BE2C (cell line): ENCODE data around the gene CDC23.
A peak's percentile ranks its signal among the peaks of the same experiment; 100 is the strongest.

Experiments
- DNase-seq: peaks from one replicate; pipeline ENCODE4 v3.0.0-alpha.2; 2020
- H3K27me3 ChIP-seq: fragments of 250-450 bp; sonication (Bioruptor Pico); 2 replicates; pipeline ENCODE4 v1.5.1; 2020; ENCODE audit warnings: mild to moderate bottlenecking
- H3K36me3 ChIP-seq: fragments of 250-450 bp; sonication (Bioruptor Pico); 2 replicates; pipeline ENCODE4 v1.5.1; 2020; ENCODE audit warnings: mild to moderate bottlenecking
- H3K4me1 ChIP-seq: fragments of 250-450 bp; sonication (Bioruptor Pico); 2 replicates; pipeline ENCODE4 v1.5.1; 2020
- H3K4me3 ChIP-seq: 2 replicates; pipeline ENCODE4 v1.5.1; 2011; ENCODE audit warnings: low read depth, low read length
- H3K9me3 ChIP-seq: fragments of 250-450 bp; sonication (Bioruptor Pico); 2 replicates; pipeline ENCODE4 v1.5.1; 2020
- TF ChIP-seq, protein P1 (sequence below): IDR thresholded peaks from 2 replicates; pipeline ENCODE4 v1.5.1; 2012; ENCODE audit warnings: mild to moderate bottlenecking, low read depth, low read length

The CDC23 gene

DNA sequence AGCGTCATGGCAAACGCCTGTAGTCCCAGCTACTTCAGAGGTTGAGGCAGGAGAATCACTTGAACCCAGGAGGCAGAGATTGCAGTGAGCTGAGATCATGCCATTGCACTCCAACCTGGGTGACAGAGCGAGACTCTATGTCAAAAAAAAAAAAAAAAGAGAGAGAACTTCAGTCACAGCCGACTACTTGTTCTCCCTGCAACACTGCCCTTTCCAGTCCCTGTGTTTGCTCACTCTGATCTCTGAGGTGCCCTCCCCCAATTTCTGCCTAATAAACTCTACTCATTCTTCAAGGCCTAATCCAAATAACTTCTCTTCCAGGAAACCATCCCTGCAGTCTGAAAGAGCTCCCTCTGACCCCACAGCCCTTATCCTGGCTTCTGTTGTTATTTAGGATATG, 33.2 kb upstream of the CDC23 start:
- Histone ChIP-seq H3K4me3 (no peak overlapping the region), H3K9me3 (no peaks in the 10 kb centered on the region), H3K36me3 (no peaks in the 10 kb centered on the region), H3K27me3 (peaks cover 31% of the 10 kb centered on the region), H3K4me1 (no peaks in the 10 kb centered on the region)
- DNase-seq, result no peak
- TF ChIP-seq, protein P1, sequence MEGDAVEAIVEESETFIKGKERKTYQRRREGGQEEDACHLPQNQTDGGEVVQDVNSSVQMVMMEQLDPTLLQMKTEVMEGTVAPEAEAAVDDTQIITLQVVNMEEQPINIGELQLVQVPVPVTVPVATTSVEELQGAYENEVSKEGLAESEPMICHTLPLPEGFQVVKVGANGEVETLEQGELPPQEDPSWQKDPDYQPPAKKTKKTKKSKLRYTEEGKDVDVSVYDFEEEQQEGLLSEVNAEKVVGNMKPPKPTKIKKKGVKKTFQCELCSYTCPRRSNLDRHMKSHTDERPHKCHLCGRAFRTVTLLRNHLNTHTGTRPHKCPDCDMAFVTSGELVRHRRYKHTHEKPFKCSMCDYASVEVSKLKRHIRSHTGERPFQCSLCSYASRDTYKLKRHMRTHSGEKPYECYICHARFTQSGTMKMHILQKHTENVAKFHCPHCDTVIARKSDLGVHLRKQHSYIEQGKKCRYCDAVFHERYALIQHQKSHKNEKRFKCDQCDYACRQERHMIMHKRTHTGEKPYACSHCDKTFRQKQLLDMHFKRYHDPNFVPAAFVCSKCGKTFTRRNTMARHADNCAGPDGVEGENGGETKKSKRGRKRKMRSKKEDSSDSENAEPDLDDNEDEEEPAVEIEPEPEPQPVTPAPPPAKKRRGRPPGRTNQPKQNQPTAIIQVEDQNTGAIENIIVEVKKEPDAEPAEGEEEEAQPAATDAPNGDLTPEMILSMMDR, result no peak

DNA sequence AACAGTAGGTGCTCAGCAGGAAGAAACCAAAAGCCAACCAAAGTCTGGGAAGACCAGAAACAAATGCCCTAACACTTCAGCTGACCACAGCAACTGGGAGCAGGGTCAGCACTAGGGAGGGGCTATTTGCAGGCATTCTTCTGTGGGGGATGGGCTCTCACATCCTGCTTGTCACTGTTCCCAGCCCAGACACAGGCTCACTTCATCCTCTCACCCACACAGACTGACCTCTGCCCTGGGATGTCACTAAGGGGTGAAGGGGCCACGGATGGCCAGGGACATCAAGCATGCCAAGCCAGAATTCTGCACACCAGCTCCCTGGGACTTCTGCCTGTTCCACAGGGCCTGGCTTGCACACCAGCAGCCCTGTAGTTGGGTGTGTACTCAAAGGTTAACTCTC, 32.6 kb upstream of the CDC23 start:
- TF ChIP-seq, protein P1, result no peak
- H3K36me3 ChIP-seq, result no peaks in the 10 kb centered on the region
- peaks cover 37% of the 10 kb centered on the region for H3K27me3 ChIP-seq
- DNase-seq, result no peak
- no peaks in the 10 kb centered on the region for H3K4me1 ChIP-seq
- H3K4me3 ChIP-seq, result no peak overlapping the region
- no peaks in the 10 kb centered on the region for H3K9me3 ChIP-seq

DNA sequence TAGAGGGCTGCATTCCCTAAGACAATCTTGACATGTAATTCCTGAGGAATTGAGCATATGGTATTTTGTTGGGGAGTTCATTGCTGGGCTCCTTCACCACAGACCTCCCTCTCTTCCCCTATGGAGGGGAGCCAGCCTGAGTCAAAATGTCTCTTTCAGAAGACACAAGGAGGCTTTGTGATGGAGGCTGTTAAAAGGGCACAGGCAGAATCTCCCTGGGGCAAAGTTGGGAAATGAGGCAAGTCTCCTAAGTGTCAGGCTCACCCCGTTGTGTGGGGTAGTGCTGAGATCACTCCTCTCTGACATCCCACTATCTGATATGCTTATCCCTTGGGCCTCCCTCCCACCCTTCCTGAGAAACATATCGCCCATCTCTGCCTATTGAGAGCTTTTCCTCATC, 30.7 kb upstream of the CDC23 start:
- TF ChIP-seq, protein P1, result no peak
- H3K4me1 ChIP-seq, result no peaks in the 10 kb centered on the region
- H3K27me3 ChIP-seq, result peaks cover 54% of the 10 kb centered on the region
- DNase-seq, result no peak
- H3K9me3 ChIP-seq, result no peaks in the 10 kb centered on the region
- no peak overlapping the region for H3K4me3 ChIP-seq
- H3K36me3 ChIP-seq, result no peaks in the 10 kb centered on the region

DNA sequence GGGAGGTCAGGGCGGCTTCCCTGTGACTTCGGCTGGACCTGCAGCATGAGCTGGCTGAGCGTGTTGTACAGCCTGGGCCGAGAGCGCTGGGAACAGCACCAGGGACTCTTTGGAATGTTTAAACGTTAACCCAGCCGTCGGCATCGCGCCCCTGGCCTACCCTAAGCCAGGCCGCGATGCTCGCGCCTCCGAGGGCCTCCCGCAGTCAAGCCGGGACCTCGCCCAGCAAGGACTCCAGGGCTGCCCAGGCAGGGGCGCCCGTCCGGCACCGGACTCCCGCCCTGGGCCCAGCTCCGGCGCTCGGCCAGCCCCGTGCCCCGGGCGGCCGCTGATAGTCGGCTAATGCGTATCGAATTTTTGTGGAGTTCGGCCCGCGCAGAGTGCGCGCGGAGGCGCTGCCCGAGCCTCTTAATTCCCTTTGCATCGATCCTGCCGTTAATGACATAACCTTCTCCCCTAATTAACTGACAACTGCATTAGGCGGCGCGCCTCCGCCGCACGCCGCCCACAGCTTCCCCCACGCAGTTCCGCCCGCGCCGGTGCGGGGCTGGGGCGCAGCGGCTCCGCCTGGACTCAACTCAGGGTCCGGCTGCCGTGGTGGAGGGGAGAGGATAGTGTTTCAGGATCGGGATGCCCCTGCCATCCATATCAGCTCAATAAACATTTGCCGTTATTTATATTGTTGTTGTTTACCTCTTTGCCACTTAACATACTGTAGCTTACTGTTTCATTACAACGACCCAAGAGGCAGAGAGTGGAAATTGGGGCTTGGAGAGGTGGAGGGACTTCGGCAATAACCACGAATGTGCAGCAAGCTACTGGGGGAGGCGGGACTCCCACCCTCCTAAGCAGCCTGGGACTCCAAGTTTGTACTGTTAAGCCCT, 28.8 kb upstream of the CDC23 start:
- Histone ChIP-seq H3K4me3 (peak overlapping the region; percentile 45), H3K36me3 (no peaks in the 10 kb centered on the region), H3K9me3 (no peaks in the 10 kb centered on the region), H3K27me3 (peaks cover 67% of the 10 kb centered on the region), H3K4me1 (no peaks in the 10 kb centered on the region)
- DNase-seq, result peak; percentile 21
- TF ChIP-seq, protein P1, result no peak

DNA sequence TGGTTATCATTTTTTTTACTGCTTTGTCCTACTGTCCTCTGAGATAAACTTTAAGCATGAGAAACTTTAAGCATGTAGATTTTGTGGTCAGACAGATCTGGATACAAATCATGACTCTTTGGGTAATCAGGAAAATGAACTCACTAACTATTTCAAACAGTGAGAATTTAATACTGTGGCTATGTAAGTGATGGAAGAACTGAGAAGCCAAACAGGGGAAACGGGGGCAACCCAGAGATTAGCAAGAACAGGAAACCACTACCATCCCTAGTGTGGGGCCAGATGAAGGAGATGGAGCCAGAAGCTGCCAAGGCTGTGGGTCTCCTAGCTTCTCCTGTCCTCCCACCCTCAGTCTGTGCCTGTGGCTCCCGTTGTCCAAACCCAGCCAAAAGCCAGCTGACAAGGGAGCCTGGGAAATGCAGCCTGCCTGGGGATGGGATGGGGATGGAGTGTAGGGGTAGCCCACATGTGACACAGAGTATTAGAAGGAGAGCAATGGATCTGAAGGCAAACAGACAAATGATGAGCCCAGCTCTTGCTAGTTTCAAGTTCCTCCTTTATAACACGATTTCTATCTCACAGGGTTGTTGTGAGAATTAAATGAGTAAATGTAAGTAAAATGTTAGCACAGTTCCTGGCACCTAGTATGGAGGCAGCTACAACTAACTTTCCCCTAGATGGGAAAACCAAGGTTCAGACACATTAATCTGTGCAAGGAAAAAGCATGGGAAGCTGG, 27.7 kb upstream of the CDC23 start:
- TF ChIP-seq, protein P1, result no peak
- H3K27me3 ChIP-seq, result peaks cover 78% of the 10 kb centered on the region
- DNase-seq, result no peak
- no peaks in the 10 kb centered on the region for H3K4me1 ChIP-seq
- H3K36me3 ChIP-seq, result no peaks in the 10 kb centered on the region
- H3K9me3 ChIP-seq, result no peaks in the 10 kb centered on the region
- no peak overlapping the region for H3K4me3 ChIP-seq

DNA sequence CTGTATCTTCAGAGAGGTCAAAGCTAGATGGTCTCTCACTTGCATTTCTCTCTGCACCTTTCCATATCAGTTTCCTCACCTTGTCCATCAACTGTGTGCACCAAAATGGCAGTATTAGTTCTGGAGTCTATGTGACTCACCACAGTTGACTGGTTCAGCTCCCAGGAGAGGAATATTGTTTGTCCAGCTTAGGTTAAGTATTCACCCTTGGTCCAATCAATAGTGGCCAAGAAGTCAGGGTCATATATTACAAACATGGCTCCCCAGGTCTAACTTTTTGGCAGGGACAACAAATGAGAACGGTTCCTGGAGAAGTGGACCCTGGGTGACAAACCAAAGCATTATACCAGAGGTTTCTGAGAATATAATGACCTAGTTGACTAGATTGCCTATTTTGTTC, 24.9 kb upstream of the CDC23 start:
- no peaks in the 10 kb centered on the region for H3K4me1 ChIP-seq
- H3K36me3 ChIP-seq, result no peaks in the 10 kb centered on the region
- no peaks in the 10 kb centered on the region for H3K9me3 ChIP-seq
- DNase-seq, result no peak
- TF ChIP-seq, protein P1, result no peak
- H3K27me3 ChIP-seq, result peaks cover 89% of the 10 kb centered on the region
- H3K4me3 ChIP-seq, result no peak overlapping the region
